SKM-1 treated with dmso at 0.1 percent for 144 hours (cell line): ENCODE measurements around the gene CEACAM18.
"Not testable (repeated sequence)": the region's sequence is repeated elsewhere in the genome, so short reads cannot be mapped to it uniquely, and the experiment has no call there.

Experiments
- DNase-seq: peaks from one replicate; lab custom pipeline; 2025; ENCODE audit not compliant: unreplicated experiment; lab: John Stamatoyannopoulos, UW

Gene CEACAM18

DNA sequence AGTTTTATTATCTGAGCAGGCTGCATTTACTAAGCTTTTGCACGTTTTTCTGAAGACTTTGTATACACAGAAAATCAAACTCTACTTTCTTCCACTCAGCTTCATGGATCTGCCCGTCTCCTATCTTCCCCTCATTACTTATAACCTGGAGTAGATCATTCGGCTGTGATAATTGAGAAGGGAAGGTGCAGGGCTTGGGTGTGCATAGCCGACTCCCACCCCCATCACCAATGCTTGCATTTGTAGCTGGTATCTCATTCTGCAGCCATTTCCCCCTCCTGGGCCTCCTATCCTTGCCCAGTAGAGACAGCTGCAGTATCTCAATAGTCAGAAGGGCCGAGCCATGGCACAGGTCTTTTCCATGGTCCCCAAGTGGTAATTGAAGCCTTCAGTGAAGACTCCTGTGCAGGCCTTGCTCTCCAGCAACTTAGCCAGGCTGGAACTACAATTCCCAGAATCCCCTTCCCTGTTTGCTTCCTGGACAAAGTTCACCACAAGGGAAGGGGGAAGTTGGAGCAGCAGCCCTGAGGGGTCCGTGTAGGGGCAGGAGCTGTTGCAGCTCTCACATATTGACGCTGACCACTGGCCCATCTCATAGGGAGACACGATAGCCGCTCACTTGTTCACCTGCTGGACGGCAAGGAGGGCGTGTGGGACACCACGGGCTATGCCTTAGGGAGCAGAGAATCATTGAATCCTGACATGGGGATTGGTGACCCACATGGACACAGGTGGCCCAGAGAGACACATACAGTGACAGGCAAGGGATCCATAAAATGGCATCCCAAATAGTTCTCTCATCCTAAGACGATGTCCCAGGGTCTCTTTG, 18.0 kb upstream of the CEACAM18 start:
- no peak for DNase-seq

DNA sequence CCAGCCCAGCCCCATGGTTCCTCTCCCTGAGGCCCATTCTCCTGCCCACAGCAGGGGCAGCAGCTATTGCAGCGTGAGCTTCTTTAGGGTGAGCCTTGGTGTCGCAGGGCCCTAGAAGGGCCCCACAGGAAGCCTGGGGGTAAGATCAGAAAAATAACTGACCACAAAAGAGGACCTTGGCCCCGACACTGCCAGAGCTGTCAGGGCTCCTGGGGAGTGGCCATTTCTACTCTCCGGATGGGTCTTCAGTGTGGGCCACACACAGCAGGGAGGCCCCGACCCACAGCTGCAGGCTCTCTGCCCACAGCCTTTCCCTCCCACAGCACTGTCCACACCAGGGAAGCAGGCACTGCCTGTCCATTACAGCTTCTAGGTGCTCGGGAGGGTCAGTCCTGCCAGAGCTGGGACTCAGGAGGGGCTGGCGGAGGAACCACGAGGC, 16.6 kb upstream of the CEACAM18 start:
- DNase-seq, result peak; percentile 36

DNA sequence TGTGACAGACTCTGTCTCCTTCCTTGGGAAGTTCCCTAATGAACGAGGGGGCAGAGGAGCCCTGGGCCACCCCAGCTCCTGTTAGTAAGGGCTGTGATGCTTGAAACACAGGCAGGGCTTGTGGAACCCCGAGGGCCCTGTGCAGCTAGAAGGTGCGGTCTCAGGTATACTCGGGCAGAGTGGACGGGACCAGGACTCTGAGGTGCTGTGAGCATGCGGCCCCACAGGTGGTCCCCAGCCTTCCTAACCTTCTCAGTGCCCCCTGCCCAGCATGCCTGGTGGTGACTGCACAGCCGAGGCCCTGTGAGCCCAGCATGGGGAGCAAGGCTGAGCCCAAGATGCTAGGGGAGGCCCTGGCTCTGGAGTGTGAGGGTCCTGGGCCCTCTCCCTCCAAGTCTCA, 16.1 kb upstream of the CEACAM18 start:
- DNase-seq, result no peak

DNA sequence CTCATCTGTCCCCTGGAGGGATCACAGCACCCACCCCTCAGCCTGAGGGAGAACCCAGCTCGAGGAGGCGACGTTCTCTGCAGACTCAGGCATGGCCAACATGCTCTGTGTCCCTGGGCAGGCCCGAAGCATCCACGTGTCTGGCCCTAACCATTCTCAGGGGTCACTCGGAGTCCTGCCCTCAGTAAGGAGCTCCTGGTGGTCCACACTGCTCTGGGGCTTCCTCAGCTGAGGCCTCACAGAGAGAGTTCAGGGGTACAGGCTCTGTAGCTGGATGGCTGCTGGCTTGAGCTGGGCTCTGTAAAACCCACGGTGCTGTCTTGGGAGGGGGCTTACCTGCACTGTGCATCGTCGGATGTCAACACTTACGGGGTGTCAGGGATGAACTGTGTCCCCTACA, 15.7 kb upstream of the CEACAM18 start:
- no peak for DNase-seq

DNA sequence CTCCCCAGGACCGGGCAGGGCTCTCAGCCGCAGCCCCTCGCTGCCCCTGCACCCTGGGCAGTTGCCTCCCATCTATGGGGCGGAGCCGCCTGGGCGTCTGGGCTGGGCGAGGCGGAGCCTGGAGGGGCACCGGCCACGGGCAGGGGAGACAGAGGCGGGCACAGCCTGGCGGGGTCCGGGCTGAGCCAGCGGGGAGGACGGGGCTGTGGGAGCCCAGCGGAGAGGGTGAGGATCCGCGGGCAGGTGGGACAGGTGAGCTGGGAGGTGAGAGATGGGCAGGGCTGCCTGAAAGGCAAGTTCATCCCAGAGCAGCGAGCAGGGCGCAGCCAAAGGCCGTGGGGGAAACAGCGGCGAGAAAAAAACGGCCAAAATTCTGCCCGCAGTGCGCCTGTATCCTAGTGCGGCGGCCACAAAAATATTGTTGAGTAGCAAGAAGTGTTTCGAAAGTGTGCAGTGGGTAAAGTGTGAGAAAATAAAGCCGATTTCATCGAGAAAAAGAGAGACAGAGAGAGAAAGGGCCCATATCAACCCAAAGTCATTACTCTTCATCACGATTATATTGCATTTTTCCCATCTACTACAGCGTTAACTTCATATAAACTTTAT, 14.3 kb upstream of the CEACAM18 start:
- DNase-seq, result not testable (repeated sequence)

DNA sequence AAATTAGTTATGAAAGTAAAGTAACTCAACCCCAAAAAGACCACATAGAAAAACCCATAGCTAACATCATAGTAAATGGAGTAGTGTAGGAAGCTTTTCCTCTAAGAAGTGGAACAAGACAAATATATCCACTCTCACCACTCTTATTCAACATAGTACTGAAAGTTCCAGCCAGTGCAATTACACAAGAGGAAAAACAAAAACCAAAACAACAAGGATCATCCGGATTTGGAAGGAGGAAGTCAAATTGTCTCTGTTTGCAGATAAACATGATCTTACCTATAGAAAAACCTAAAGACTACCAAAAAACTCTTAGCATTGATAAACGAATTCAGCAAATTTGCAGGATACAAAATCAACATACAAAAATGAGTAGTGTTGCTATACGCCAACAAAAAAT, 11.6 kb upstream of the CEACAM18 start:
- no peak for DNase-seq

DNA sequence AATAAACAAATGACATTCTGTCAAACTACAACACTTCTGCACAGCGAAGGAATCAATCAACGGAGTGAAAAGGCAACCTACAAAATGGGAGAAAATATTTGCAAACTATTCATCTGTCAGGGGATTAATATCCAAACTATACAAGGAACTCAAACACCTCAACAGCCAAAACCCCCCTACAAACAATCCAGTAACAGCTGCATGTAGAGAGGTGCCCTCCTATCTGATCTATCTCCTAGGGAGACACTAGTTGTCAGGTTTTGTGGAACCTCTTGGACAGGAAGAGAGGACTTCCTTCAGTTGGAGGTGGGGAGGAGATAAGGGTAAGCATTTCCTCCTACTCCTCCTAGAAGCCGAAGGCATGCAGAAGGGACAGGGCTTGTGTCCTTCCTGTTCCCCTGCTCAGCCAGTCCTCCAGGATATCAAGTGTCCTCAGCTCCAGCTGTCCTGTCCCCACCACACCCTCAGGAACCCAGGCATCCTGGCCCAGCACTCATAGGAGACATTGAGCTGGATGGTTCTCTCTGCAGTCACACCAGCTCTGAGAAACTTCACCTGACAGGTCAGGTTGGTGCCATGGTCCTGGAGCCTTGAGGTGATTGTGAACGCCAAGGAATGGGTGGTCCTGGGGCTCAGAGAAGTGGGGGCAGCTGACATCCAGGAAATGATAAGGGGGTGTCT, 10.3 kb upstream of the CEACAM18 start:
- DNase-seq, result peak; percentile 36

DNA sequence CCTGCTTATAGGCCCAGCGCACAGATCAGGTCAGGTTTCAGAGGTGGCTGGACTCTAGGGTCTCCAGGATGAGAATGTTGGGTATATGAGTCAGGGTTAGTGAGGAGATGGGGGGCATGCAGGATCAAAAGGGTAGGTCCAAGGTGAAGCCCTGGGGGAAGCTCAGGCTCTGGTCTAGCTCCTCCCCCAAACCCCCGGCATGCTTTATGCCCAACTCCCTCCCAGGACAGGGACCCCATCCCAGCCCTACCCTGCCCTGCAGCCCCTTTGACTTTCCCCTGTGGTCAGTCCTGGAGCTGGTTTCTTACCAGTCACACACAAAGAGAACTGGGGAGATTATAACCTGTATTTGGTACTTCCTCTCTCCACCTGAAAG, 9.8 kb upstream of the CEACAM18 start:
- no peak for DNase-seq

DNA sequence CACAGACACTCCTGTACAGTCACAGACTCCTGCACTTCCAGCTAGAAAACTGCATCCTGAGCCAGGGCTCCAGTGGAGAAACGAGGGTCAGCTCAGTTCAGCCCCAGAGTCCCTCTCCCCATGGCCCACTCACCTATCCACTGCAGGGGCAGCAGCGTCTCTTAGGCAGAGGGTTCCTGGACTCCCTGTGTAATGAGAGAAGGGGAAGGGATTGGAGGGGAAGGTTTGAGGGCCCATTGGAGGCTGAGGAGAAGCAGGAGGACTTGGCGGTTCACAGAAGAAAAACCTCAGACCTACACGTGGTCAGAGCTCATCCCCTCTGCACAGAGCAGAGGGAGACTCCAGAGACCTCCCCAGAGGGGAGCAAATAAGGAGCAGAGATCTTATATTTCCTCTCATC, 9.2 kb upstream of the CEACAM18 start:
- no peak for DNase-seq

DNA sequence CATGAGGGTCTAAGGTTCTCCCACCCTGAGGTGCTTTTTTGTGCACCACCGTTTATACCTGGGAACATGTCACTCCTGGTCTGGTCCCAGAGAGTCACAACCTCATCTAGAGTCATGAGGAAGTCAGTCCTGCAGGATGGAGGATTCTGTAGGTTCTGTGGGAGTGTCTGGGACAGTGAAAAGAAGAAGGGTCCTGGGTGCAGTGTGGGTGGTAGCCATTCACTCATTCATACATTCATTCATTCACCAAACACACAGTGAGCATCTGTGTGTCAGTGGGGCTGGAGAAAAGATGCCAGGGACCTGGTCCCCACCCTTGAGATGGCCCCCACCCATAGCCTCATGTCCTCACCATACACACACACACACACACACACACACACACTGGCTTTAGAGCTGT, 8.7 kb upstream of the CEACAM18 start:
- no peak for DNase-seq

DNA sequence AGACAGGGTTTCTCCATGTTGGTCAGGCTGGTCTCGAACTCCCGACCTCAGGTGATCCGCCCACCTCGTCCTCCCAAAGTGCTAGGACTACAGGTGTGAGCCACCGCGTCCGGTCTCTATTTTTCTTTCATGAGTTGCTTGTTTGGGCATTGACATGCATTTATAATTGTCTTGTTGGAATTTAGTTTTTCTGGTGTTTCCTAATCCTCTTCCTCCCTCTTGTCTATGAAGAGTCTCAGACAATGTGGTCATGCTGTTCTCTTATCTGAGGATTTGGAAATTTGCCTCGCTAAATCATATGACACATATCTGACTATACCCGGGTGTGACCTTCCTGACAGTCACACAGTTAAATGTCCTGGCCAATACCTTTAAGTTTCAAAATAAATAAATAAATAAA, 7.4 kb upstream of the CEACAM18 start:
- DNase-seq, result no peak

DNA sequence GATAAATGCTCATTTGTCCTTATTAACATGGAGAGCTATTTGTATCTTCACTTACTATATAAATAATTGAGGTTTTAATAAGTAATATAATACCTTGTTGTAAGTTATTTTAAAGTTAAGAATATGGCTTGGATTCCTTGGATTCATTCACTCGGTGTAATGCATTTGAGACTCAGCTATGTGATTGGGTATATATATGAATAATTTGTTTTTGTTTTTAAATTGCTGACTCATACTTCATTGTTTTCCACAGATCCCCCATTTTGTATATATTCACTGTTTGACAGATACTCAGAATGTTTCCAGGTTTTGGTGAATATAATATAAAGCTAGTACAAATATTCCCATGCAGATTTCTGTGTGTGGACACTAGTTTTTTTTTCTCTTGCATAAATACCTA, 6.8 kb upstream of the CEACAM18 start:
- DNase-seq, result no peak

DNA sequence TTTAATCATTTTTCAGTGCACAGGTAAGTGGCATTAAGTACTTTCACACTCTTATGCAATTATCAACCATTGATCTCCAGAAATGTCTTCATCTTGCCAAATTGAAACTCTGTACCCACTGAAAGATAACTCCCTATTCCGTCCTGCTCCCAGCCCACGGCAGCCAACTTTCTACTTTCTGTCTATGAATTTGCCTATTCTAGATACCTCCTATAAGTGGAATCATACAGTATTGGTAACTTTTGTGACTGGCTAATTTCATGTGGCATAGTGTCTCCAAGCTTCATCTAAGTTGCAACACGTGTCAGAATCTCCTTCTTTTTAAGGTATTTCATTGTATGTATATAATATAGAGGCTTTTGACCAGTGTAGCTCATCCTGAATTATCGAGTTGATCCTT, 5.7 kb upstream of the CEACAM18 start:
- no peak for DNase-seq

DNA sequence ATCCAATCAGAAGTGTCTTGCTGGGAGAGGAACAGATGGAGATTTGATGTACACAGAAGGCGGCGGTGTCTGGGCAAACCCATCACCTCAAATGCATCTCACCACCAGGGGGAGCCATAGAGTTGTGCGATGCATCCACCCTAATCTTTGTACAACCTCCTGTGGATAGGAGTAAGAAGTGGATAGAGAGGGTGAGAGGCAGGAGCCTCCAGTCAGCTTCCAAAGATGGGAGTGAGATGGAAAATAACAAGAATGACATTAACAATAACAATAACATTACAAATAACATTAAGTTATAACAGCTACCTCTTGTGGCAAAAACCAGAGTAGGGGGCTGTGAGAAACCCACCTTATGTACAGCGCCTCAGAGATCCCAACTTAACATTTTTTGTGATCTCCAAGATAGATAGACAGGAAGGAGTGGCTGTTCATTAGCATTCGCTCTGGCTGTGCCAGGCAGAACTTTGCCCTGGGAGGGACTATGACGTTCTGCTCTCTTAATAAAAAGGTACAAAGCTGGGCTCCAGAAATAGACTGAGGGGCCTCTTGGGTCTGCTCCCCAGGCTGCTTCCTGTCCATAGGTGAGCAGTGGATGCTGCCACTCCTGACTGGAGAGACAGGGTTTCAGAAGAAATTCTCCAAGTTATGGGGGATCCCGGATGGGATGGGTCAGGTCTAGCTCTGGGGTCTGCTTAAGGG, 5.2 kb upstream of the CEACAM18 start:
- DNase-seq, result peak; percentile 32

DNA sequence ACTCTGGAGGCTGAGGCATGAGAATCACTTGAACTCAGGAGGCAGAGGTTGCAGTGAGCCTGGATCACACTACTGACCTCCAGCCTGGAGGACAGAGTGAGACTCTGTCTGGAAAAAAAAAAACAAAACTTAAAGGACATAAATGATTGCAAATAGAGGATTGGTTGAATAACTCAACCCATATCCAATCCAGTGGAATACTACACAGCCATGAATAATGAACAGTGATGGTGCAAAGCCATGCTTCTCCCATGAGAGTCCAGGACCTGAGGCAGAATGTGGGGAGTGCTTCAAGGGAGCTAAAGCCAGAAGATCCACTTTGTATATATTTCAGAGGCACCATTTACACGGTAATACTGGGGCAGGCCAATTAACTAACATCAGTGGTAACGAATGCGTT, 2.2 kb upstream of the CEACAM18 start:
- DNase-seq, result no peak

DNA sequence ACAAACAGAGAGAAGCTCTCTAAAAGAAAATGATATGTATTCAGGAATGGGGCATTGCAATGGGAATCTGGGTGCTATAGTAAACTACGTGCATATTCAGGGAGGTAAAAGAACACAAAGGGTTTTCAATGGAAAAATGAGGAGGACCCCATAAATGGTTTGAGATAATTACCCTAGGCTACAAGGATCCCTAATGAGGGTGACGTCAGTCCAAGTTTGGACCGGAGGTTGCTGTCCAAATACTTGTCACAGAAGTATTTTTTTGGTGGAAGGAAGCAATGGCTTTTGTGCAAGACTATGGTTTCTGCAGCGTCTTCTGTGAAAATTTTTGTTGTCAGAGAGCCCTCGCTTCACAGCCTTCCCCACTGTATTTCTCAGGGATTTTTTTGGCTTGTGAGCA, 995 bp upstream of the CEACAM18 start:
- DNase-seq, result no peak

DNA sequence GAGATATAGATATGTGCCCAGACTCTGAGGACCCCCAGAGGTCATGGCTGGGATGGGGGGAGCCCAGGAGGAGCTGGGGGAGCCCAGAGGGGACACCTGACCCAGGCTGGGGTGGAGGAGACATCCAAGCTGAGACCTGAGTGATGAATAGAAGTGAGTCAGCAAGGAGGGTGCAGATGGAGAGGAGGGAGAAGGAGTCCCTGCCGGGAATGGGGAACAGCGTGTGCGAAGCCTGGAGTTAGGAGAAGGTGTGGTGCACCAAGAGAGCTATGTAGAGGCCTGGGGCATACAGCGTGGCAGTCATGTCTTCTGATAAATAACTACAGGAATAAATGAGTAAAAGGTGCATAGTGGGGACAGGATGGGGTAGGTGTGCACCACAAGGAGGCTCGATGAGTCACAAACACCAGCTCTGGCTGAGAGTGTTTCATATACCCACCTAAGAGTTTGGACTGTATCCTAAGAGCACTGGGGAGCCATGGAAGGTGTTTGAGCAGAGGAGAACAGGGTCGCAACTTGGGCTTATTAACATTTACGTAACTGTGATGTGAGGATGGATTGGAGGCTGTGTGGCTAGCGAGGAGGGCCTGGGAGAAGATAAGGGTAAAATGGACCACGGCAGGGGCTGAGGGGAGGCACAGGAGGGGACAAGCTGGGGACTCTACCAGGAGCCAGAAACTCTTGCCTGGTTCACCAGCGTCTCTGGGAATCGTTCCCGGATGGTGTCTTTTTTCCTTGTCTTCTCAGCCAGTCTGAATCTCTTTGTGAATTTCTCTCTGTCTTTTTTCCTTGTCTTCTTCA, 1.4 kb downstream of the CEACAM18 start:
- no peak for DNase-seq

DNA sequence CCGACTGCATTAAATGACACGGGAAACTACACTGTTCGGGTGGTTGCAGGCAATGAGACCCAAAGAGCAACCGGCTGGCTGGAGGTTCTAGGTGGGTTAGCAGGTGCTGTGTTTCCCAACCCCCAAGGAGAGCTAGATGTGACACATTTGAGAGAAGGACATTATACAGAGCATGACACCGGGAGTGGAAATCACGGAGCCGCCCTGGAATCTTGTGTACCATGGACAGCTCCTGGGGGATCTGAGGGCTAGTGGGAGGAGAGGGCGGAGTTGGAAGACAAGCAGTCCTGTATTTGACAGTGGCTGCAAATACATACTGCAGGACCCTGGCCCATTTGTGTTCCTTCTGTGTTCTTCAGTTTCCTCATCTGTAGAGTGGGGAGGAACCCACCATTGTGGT, 2.3 kb downstream of the CEACAM18 start:
- DNase-seq, result no peak

DNA sequence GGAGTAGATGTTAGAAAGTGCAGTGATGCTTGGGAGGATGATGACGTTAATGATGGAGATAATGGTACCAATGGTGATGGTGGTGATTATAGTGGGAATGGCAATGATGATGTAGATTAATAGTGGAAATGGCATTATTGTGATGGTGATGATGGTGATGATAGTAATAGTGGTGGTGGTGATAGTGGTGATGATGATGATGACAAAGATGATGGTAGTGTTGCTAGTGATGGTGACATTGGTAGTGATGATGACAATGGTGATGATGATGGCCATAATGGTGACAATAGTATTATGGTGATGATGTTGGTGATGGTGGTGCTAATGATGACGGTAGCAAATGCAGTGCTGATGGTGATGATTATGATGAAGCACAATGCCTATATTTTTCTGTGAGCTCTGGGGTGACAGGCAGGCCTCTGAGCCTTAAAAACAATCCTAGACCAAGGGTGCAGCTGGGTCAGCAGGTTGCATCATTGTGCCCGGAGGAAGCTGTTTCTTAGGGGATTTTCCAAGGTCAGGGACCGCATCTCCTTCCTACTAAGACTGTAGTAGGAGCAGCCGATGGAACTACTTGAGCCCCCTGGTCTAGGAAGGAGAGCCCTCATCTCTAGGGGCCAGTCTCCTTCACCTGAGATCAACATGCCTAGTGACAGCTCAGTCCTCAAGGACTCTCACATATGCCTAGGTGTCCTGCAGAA, 7.8 kb downstream of the CEACAM18 start:
- no peak for DNase-seq

DNA sequence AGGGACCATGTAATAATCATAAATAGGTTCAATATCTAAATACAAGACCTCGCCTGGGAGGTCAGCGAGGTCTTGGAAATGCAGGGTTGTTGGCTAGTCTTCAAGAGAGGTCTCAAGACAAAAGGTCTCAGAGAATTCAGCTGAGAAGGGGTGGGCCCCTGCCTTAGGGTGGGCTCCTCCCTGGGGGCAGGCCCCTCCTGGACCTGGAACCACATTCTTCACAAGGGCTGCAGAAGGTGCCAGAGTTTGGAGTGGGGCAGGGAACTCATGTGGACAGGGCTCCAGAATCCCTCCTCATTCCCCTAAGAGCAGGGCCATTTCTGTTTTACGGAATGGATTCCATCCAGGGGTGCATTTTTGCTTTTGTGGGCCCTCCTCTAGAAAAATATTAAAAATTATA, 10.2 kb downstream of the CEACAM18 start:
- no peak for DNase-seq
